22Rv1 (cell line): ENCODE results near the gene IFNAR1.

Source experiments
- H3K27ac ChIP-seq: fragments of 450-650 bp; 2 replicates; pipeline ENCODE4 v1.5.1; 2017
- CTCF ChIP-seq: fragments of 450-650 bp; IDR thresholded peaks from 2 replicates; pipeline ENCODE4 v1.5.1; 2017; ENCODE audit warnings: mild to moderate bottlenecking
- ZFX ChIP-seq: fragments of 450-650 bp; IDR thresholded peaks from 2 replicates; pipeline ENCODE4 v1.6.1; 2017; ENCODE audit warnings: antibody characterized with exemption, borderline replicate concordance

Gene IFNAR1

GRCh38 chr21:33364830-33365229, 40.1 kb downstream of the IFNAR1 start:
- TF ChIP-seq CTCF (no peak), ZFX (no peak)
- no peak overlapping the region for H3K27ac ChIP-seq

DNA sequence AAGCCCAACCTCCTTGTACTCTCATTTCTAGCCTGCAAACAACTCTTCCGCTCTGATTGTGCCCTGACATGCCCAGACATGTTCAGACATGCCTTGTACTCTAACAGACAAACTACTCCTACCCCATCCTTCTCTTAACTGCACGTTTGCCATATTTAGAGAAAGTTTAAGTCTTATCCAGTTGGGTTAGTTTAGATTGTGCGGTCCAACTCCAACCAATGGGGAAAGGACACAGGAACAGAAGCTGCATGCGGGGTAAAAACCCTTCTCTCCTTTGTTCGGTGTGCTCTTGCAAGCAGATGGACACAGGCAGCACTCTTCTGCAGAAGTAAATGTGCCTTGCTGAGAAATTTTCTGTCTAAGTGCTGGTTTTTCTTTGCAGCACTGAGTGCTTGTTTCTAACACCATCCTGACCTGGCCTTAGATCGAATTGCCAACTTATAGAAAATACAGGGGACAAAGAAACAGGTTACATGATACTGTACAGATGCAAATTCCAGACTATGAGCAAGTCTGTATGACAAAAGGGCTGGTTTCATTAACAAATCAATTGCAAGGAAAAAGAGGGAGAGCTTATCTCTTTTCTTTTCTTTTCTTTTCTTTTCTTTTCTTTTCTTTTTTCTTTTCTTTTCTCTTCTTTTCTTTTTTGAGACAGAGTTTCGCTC, 42.7 kb downstream of the IFNAR1 start:
- no peak overlapping the region for H3K27ac ChIP-seq
- TF ChIP-seq ZFX = no peak
- TF ChIP-seq CTCF = no peak

- no peak for TF ChIP-seq ZFX
- no peak for TF ChIP-seq CTCF
- H3K27ac ChIP-seq = no peak overlapping the region
Observed at GRCh38 chr21:33368124-33368523, 43.4 kb downstream of the IFNAR1 start.

DNA sequence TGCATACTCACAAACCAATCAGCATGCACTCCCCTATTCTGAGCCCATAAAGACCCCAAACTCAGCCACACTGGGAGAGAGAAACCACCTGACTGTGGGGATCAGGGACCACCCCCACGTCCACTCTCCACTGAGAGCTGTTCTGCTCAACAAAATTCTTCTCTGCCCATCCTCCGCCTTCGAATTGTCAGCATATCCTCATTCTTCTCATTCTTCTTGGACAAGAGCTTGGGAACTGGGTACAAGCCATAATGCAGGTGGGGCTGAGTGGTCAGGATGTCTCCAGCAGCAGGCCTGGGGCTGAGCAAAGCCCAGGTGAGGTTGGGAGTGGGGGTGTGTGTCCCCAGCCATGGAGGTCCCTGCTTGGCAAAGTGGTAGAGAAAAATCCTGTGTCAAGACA, 43.8 kb downstream of the IFNAR1 start:
- H3K27ac ChIP-seq = no peak overlapping the region
- TF ChIP-seq ZFX (no peak), CTCF (no peak)

DNA sequence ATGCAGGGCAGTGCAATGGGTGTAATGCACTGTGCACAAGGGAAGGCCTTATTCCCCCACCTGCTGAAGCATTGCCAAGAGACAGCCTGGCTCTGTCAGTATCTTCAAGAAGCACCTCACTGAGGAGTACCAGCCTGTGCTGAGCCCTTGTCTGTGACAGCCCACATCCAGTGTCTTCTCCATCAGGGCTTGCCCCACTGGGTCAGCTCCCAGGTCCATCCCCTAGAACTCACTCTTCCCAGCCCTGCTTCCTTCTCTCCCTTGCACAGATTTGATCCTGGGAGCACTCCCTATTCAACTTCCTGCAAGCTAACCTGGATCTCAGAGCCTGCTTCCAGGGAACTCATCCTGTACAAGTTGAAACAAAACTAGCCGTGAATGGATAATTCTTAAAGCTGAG, 44.8 kb downstream of the IFNAR1 start:
- no peak overlapping the region for H3K27ac ChIP-seq
- TF ChIP-seq CTCF = no peak
- TF ChIP-seq ZFX = no peak

DNA sequence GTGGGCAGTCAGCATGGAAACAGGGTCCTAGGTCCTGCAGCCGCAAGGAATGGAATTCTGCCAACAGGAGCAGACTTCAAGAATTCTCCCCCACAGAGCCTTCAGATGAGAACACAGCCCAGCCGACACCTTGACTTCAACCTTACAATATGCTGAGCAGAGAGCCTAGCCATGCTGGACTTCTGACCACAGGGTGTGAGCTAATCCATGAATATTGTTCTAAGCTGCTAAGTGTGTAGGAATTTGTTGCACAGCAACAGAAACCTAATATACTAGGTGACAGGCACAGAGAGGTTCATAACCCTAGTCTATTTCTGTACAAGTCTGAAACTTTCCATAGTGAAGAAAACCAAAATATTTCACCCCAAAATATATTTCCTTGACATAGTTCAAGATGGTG, 45.5 kb downstream of the IFNAR1 start:
- no peak overlapping the region for H3K27ac ChIP-seq
- no peak for TF ChIP-seq CTCF
- TF ChIP-seq ZFX = no peak

- TF ChIP-seq ZFX (no peak), CTCF (no peak)
- H3K27ac ChIP-seq = no peak overlapping the region
Observed at GRCh38 chr21:33371366-33371765, 46.6 kb downstream of the IFNAR1 start.
